Measurements from ENCODE around the gene ITGA5. TPM values are rescaled to one million over a fixed set of nuclear protein-coding genes. Genes with fewer than 3 reads are reported as not detected.

ITGA5 gene
- total RNA-seq, 2 donors from 2014 or later: 80.5 to 144 TPM

DNA sequence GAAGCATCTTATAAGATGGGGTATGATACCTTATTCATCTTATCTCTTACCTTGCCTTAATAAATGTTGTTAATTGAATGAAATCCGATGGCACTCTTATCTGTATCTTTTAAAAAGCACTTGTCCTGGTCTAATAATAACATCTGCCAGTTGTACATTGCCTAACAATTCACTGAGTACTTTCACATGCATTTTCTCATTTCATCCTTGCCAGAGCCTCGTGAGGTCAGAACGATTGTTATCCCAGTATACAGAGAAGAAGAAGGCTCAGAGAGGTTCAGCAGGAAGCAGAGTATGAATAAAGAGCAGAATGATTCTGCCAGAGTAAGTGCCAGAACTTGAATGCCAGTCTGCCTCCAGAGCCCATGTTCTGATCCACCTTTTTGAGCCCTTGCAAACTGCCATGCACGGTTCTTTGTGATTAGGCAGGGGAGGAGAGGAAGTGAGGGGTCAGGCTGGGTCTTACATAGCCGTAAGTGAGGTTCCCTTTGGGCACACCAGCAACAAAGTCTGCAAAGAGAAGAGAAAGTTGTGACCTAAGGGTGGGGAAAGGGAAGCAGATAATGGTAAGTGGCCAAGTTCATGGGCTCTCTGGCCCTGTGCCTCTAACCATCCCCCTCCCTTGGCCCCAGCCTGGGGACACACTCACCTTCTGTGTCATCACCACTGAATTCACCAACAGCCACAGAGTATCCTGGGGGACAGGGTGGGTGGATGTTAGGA lies 11.7 kb downstream of the ITGA5 start:
- no peak for DNase-seq (ENCODE audit: low spot score)
- Histone ChIP-seq H3K27ac (peak overlapping the region; percentile 64 to 69), H3K36me3 (peaks cover 89% of the 10 kb centered on the region), H3K9me3 (no peaks in the 10 kb centered on the region), H3K27me3 (no peaks in the 10 kb centered on the region), H3K4me1 (peaks cover 0 to 56% of the 10 kb centered on the region in 2 donors), H3K4me3 (no peak overlapping the region)
- TF ChIP-seq, protein P1, sequence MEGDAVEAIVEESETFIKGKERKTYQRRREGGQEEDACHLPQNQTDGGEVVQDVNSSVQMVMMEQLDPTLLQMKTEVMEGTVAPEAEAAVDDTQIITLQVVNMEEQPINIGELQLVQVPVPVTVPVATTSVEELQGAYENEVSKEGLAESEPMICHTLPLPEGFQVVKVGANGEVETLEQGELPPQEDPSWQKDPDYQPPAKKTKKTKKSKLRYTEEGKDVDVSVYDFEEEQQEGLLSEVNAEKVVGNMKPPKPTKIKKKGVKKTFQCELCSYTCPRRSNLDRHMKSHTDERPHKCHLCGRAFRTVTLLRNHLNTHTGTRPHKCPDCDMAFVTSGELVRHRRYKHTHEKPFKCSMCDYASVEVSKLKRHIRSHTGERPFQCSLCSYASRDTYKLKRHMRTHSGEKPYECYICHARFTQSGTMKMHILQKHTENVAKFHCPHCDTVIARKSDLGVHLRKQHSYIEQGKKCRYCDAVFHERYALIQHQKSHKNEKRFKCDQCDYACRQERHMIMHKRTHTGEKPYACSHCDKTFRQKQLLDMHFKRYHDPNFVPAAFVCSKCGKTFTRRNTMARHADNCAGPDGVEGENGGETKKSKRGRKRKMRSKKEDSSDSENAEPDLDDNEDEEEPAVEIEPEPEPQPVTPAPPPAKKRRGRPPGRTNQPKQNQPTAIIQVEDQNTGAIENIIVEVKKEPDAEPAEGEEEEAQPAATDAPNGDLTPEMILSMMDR (IDR thresholded peaks at IDR 0.05): no peak

DNA sequence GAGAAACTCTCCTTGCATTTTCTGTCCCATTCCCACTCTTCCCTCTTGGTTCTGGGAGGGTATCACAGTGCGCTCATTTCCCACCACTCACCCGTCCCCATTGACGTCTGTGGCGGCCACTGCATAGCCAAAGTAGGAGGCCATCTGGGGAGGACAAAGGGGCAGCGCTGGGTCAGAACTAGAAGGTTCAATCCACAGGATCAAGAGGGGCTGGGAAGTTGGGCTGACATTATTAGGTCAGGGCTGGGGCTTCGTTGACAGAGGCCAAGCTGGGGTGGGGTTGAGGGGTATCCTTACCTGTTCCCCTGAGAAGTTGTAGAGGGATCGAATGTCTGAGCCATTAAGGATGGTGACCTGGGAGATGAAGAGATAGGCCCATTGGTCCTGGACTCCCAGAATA lies 13.5 kb downstream of the ITGA5 start:
- H3K4me3 ChIP-seq: no peak overlapping the region
- DNase-seq (ENCODE audit: low spot score): no peak
- H3K27ac ChIP-seq: peak overlapping the region in 1 of 2 donors; percentile 51
- H3K9me3 ChIP-seq: no peaks in the 10 kb centered on the region
- H3K36me3 ChIP-seq: peaks cover 100% of the 10 kb centered on the region
- H3K27me3 ChIP-seq: no peaks in the 10 kb centered on the region
- TF ChIP-seq, protein P1 (IDR thresholded peaks at IDR 0.05): no peak
- peaks cover 0 to 39% of the 10 kb centered on the region in 2 donors for H3K4me1 ChIP-seq

DNA sequence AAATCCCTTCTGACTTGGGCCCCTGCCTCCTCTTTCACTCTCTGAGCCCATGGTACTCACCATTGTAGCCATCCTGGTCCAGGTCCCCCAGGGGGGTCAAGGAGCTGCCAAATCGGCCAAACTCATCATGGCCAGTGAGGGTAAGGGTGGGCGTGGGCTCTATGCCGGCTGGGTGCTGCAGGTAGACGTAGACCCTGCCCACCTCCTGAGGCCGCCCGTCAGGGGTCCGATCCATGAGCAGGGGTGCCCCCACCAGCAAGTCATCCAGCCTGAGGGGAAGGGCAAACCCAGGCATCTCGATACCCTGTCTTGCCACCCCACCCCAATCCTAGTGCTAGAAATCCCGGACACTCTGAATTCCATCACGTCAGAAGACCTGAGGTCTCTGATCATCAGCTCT lies 14.0 kb downstream of the ITGA5 start:
- H3K27me3 ChIP-seq: no peaks in the 10 kb centered on the region
- no peak overlapping the region for H3K4me3 ChIP-seq
- H3K27ac ChIP-seq: peak overlapping the region in 1 of 2 donors; percentile 43
- H3K9me3 ChIP-seq: no peaks in the 10 kb centered on the region
- TF ChIP-seq, protein P1 (IDR thresholded peaks at IDR 0.05): no peak
- H3K4me1 ChIP-seq: peaks cover 0 to 34% of the 10 kb centered on the region in 2 donors
- H3K36me3 ChIP-seq: peaks cover 100% of the 10 kb centered on the region
- DNase-seq (ENCODE audit: low spot score): no peak

DNA sequence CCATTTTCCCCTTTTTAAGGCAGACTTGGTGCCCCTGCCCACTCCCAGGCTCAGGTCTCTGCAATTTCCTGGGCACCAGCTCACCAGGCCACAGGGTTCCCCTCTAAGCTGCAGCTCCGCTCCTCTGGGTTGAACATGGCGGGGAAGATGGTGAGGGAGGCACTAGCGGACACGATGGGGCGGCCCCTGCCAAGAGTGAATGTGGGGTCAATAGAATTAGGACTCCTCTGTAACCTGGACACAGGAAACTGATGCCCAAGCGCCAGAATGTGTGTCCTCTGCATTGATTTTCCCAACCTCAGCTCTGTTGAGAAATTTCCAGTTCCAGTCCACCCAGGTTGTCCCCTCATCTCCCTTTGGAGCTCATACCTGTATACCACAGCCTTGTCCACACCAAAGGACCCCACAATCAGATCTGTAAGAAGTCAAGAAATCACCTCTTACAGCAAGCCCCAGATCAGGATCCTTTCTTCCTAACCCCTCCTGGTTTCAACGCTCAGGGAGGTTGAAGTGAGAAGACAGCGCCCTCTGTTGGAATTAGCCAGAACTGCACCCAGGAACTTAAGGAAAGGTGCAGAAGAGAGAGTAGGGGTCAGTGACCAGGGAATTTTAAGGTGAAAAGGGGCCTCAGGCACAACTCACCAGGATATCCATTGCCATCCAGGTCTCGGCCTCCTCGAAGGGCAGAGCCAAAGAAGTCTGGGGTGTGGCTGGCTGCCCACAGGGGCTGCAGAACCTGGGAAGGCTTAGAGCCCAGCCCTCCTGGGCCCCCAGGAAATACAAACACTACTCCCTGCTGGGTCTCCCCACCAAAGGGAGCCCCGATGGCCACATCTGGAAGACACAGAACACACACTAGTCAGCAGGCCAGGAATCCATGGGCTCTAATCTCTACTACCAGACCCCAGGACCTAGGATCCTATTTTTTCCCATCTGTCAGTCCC lies 14.7 kb downstream of the ITGA5 start:
- no peak for DNase-seq (ENCODE audit: low spot score)
- peak overlapping the region in 1 of 2 donors; percentile 43 for H3K27ac ChIP-seq

DNA sequence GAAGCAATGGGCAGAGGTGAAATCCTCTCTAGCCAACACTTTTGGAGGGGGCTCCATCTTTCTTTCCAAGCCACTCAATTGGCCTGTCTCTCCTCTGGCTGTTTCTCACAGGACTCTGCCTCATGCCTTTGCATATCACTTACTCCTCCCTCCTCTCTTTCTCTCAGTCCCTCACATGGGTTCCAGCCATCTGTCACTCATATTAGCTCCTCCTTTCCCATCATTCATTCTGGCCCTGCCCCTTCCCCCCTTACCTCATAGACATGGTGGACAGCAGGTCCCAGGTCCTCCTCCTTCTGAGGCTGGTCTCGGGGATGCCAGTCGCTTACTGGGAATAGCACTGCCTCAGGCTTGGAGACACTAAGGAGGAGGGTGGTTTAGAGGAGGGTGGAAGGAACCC lies 17.9 kb downstream of the ITGA5 start:
- Histone ChIP-seq H3K36me3 (peaks cover 100% of the 10 kb centered on the region), H3K4me1 (peaks cover 0 to 1% of the 10 kb centered on the region in 2 donors), H3K4me3 (no peak overlapping the region), H3K27me3 (no peaks in the 10 kb centered on the region), H3K27ac (no peak overlapping the region), H3K9me3 (no peaks in the 10 kb centered on the region)
- TF ChIP-seq, protein P1 (IDR thresholded peaks at IDR 0.05): no peak
- no peak for DNase-seq (ENCODE audit: low spot score)

More for the DNA sequence above, 14.7 kb downstream of the ITGA5 start:
- peaks cover 0 to 29% of the 10 kb centered on the region in 2 donors for H3K4me1 ChIP-seq
- H3K27me3 ChIP-seq: no peaks in the 10 kb centered on the region
- H3K9me3 ChIP-seq: no peaks in the 10 kb centered on the region
- H3K4me3 ChIP-seq: no peak overlapping the region
- peaks cover 100% of the 10 kb centered on the region for H3K36me3 ChIP-seq
- TF ChIP-seq, protein P1 (IDR thresholded peaks at IDR 0.05): peak; percentile 95 to 96

All from right atrium auricular region (tissue), 2 donors.